ENCODE data around the gene SAMD9. TPM values are rescaled to one million over a fixed set of nuclear protein-coding genes. Genes with fewer than 3 reads are reported as not detected.
"Not testable (repeated sequence)": the region's sequence is repeated elsewhere in the genome, so short reads cannot be mapped to it uniquely, and the experiment has no call there.

SAMD9 gene
- polyA plus RNA-seq, 4 donors, result 3.2 to 5.6 (median 4.8) TPM

- FAIRE-seq, result no peak
Observed at GRCh38 chr7:93140582-93141191, 22.9 kb upstream of the SAMD9 start.

GRCh38 chr7:93138576-93138975, 20.8 kb upstream of the SAMD9 start:
- H3K9me3 ChIP-seq (ENCODE audit: control insufficient read depth in 2 of 2, insufficient read depth in 1 of 2, low read depth in 1 of 2, low read length in 1 of 2), result peaks cover 0 to 4% of the 10 kb centered on the region in 2 donors
- FAIRE-seq (no peak), DNase-seq (no peak)
- no peaks in the 10 kb centered on the region for H3K4me1 ChIP-seq (ENCODE audit: control insufficient read depth in 3 of 3, insufficient read depth in 2 of 3, low read depth in 1 of 3, low read length in 2 of 3)
- no peak overlapping the region for H3K4me3 ChIP-seq (ENCODE audit: low read depth in 1 of 3, low read length in 3 of 3)
- H3K27ac ChIP-seq (ENCODE audit: low read depth in 1 of 3, low read length in 2 of 3), result no peak overlapping the region
- peaks cover 3 to 40% (median 35%) of the 10 kb centered on the region in 3 donors for H3K36me3 ChIP-seq (ENCODE audit: control insufficient read depth in 3 of 3, insufficient read depth in 2 of 3, low read depth in 1 of 3, low read length in 3 of 3)
- WGBS, 3 donors, result 94 to 98% (median 97%) methylated on average over 4 of the region's 4 CpGs
- H3K27me3 ChIP-seq (ENCODE audit: control insufficient read depth in 3 of 3, insufficient read depth in 3 of 3, low read length in 3 of 3), result no peaks in the 10 kb centered on the region

More at GRCh38 chr7:93140582-93141191, 22.9 kb upstream of the SAMD9 start:
- Histone ChIP-seq H3K4me3 (ENCODE audit: low read depth in 1 of 3, low read length in 3 of 3) (no peak overlapping the region), H3K27ac (ENCODE audit: low read depth in 1 of 3, low read length in 2 of 3) (no peak overlapping the region), H3K27me3 (ENCODE audit: control insufficient read depth in 3 of 3, insufficient read depth in 3 of 3, low read length in 3 of 3) (no peaks in the 10 kb centered on the region), H3K36me3 (ENCODE audit: control insufficient read depth in 3 of 3, insufficient read depth in 2 of 3, low read depth in 1 of 3, low read length in 3 of 3) (peaks cover 5 to 37% (median 36%) of the 10 kb centered on the region in 3 donors), H3K4me1 (ENCODE audit: control insufficient read depth in 3 of 3, insufficient read depth in 2 of 3, low read depth in 1 of 3, low read length in 2 of 3) (no peaks in the 10 kb centered on the region), H3K9me3 (ENCODE audit: control insufficient read depth in 2 of 2, insufficient read depth in 1 of 2, low read depth in 1 of 2, low read length in 1 of 2) (peaks cover 0 to 2% of the 10 kb centered on the region in 2 donors)
- WGBS, 3 donors, result 96 to 99% (median 96%) methylated on average over 3 of the region's 3 CpGs
- DNase-seq, result no peak

GRCh38 chr7:93133005-93133404, 15.2 kb upstream of the SAMD9 start:
- DNase-seq, result no peak
- 96 to 100% (median 97%) methylated on average over 1 of the region's 1 CpG for WGBS, 3 donors
- no peak overlapping the region for H3K27ac ChIP-seq (ENCODE audit: low read depth in 1 of 3, low read length in 2 of 3)
- H3K4me1 ChIP-seq (ENCODE audit: control insufficient read depth in 3 of 3, insufficient read depth in 2 of 3, low read depth in 1 of 3, low read length in 2 of 3), result no peaks in the 10 kb centered on the region
- peaks cover 0 to 12% of the 10 kb centered on the region in 2 donors for H3K9me3 ChIP-seq (ENCODE audit: control insufficient read depth in 2 of 2, insufficient read depth in 1 of 2, low read depth in 1 of 2, low read length in 1 of 2)
- H3K27me3 ChIP-seq (ENCODE audit: control insufficient read depth in 3 of 3, insufficient read depth in 3 of 3, low read length in 3 of 3), result no peaks in the 10 kb centered on the region
- no peak overlapping the region for H3K4me3 ChIP-seq (ENCODE audit: low read depth in 1 of 3, low read length in 3 of 3)
- H3K36me3 ChIP-seq (ENCODE audit: control insufficient read depth in 3 of 3, insufficient read depth in 2 of 3, low read depth in 1 of 3, low read length in 3 of 3), result peaks cover 0 to 12% (median 7%) of the 10 kb centered on the region in 3 donors
- no peak for FAIRE-seq

- H3K36me3 ChIP-seq (ENCODE audit: control insufficient read depth in 3 of 3, insufficient read depth in 2 of 3, low read depth in 1 of 3, low read length in 3 of 3), result peaks cover 0 to 8% (median 0%) of the 10 kb centered on the region in 3 donors
- H3K9me3 ChIP-seq (ENCODE audit: control insufficient read depth in 2 of 2, insufficient read depth in 1 of 2, low read depth in 1 of 2, low read length in 1 of 2), result peaks cover 0 to 13% of the 10 kb centered on the region in 2 donors
- no peak overlapping the region for H3K27ac ChIP-seq (ENCODE audit: low read depth in 1 of 3, low read length in 2 of 3)
- no peaks in the 10 kb centered on the region for H3K27me3 ChIP-seq (ENCODE audit: control insufficient read depth in 3 of 3, insufficient read depth in 3 of 3, low read length in 3 of 3)
- WGBS, 3 donors, result 94 to 96% (median 95%) methylated on average over 3 of the region's 3 CpGs
- DNase-seq, result no peak
- H3K4me3 ChIP-seq (ENCODE audit: low read depth in 1 of 3, low read length in 3 of 3), result no peak overlapping the region
- no peaks in the 10 kb centered on the region for H3K4me1 ChIP-seq (ENCODE audit: control insufficient read depth in 3 of 3, insufficient read depth in 2 of 3, low read depth in 1 of 3, low read length in 2 of 3)
- FAIRE-seq, result no peak
Observed at GRCh38 chr7:93132216-93132615, 14.4 kb upstream of the SAMD9 start.

GRCh38 chr7:93126954-93127353, 9.2 kb upstream of the SAMD9 start:
- not testable (repeated sequence) for H3K27me3 ChIP-seq (ENCODE audit: control insufficient read depth in 3 of 3, insufficient read depth in 3 of 3, low read length in 3 of 3); H3K9me3 ChIP-seq (ENCODE audit: control insufficient read depth in 2 of 2, insufficient read depth in 1 of 2, low read depth in 1 of 2, low read length in 1 of 2); FAIRE-seq; H3K4me1 ChIP-seq (ENCODE audit: control insufficient read depth in 3 of 3, insufficient read depth in 2 of 3, low read depth in 1 of 3, low read length in 2 of 3); H3K4me3 ChIP-seq (ENCODE audit: low read depth in 1 of 3, low read length in 3 of 3); H3K36me3 ChIP-seq (ENCODE audit: control insufficient read depth in 3 of 3, insufficient read depth in 2 of 3, low read depth in 1 of 3, low read length in 3 of 3); H3K27ac ChIP-seq (ENCODE audit: low read depth in 1 of 3, low read length in 2 of 3); DNase-seq
- 100% methylated on average over 1 of the region's 1 CpG for WGBS, 3 donors

GRCh38 chr7:93123532-93123931, 5.8 kb upstream of the SAMD9 start:
- not testable (repeated sequence) for FAIRE-seq; H3K27me3 ChIP-seq (ENCODE audit: control insufficient read depth in 3 of 3, insufficient read depth in 3 of 3, low read length in 3 of 3); H3K36me3 ChIP-seq (ENCODE audit: control insufficient read depth in 3 of 3, insufficient read depth in 2 of 3, low read depth in 1 of 3, low read length in 3 of 3); H3K4me3 ChIP-seq (ENCODE audit: low read depth in 1 of 3, low read length in 3 of 3); H3K4me1 ChIP-seq (ENCODE audit: control insufficient read depth in 3 of 3, insufficient read depth in 2 of 3, low read depth in 1 of 3, low read length in 2 of 3); H3K27ac ChIP-seq (ENCODE audit: low read depth in 1 of 3, low read length in 2 of 3); DNase-seq
- peaks cover 0 to 17% of the 10 kb centered on the region in 2 donors for H3K9me3 ChIP-seq (ENCODE audit: control insufficient read depth in 2 of 2, insufficient read depth in 1 of 2, low read depth in 1 of 2, low read length in 1 of 2)
- 67 to 95% (median 93%) methylated on average over 3 of the region's 3 CpGs for WGBS, 3 donors

- no peak overlapping the region for H3K27ac ChIP-seq (ENCODE audit: low read depth in 1 of 3, low read length in 2 of 3)
- 84 to 89% (median 87%) methylated on average over 12 of the region's 12 CpGs for WGBS, 3 donors
Observed at GRCh38 chr7:93120592-93121549, 3.1 kb upstream of the SAMD9 start.

GRCh38 chr7:93119191-93119905, 1.6 kb upstream of the SAMD9 start:
- 79 to 92% (median 88%) methylated on average over 3 to 4 of the region's 4 CpGs for WGBS, 3 donors
- DNase-seq (no peak), FAIRE-seq (no peak)
- peaks cover 0 to 15% of the 10 kb centered on the region in 2 donors for H3K9me3 ChIP-seq (ENCODE audit: control insufficient read depth in 2 of 2, insufficient read depth in 1 of 2, low read depth in 1 of 2, low read length in 1 of 2)
- no peak overlapping the region for H3K27ac ChIP-seq (ENCODE audit: low read depth in 1 of 3, low read length in 2 of 3)
- H3K36me3 ChIP-seq (ENCODE audit: control insufficient read depth in 3 of 3, insufficient read depth in 2 of 3, low read depth in 1 of 3, low read length in 3 of 3), result no peaks in the 10 kb centered on the region
- no peak overlapping the region for H3K4me3 ChIP-seq (ENCODE audit: low read depth in 1 of 3, low read length in 3 of 3)
- H3K27me3 ChIP-seq (ENCODE audit: control insufficient read depth in 3 of 3, insufficient read depth in 3 of 3, low read length in 3 of 3), result no peaks in the 10 kb centered on the region
- peaks cover 2 to 3% (median 3%) of the 10 kb centered on the region in 3 donors for H3K4me1 ChIP-seq (ENCODE audit: control insufficient read depth in 3 of 3, insufficient read depth in 2 of 3, low read depth in 1 of 3, low read length in 2 of 3)

More at GRCh38 chr7:93120592-93121549, 3.1 kb upstream of the SAMD9 start:
- Histone ChIP-seq H3K27me3 (ENCODE audit: control insufficient read depth in 3 of 3, insufficient read depth in 3 of 3, low read length in 3 of 3) (no peaks in the 10 kb centered on the region), H3K36me3 (ENCODE audit: control insufficient read depth in 3 of 3, insufficient read depth in 2 of 3, low read depth in 1 of 3, low read length in 3 of 3) (no peaks in the 10 kb centered on the region), H3K9me3 (ENCODE audit: control insufficient read depth in 2 of 2, insufficient read depth in 1 of 2, low read depth in 1 of 2, low read length in 1 of 2) (peaks cover 0 to 15% of the 10 kb centered on the region in 2 donors), H3K4me1 (ENCODE audit: control insufficient read depth in 3 of 3, insufficient read depth in 2 of 3, low read depth in 1 of 3, low read length in 2 of 3) (peaks cover 1 to 3% (median 1%) of the 10 kb centered on the region in 3 donors), H3K4me3 (ENCODE audit: low read depth in 1 of 3, low read length in 3 of 3) (no peak overlapping the region)
- DNase-seq, result peak; percentile 10 to 80
- FAIRE-seq, result no peak

All from small intestine (tissue), 7 donors.